Measurements from ENCODE around the gene KCNMA1. TPM values are rescaled to one million over a fixed set of nuclear protein-coding genes. Genes with fewer than 3 reads are reported as not detected.

Gene KCNMA1
- total RNA-seq, 4 donors from 2014 or later: 66.8 to 96.5 (median 78.9) TPM

GRCh38 chr10:77283326-77283725, 354.3 kb downstream of the KCNMA1 start:
- in situ Hi-C loops (cut with MboI; ENCODE audit: low sequenced_read_pairs in 4 of 4): no loop called here
- Histone ChIP-seq H3K4me3 (no peak overlapping the region), H3K27me3 (no peaks in the 10 kb centered on the region), H3K36me3 (no peaks in the 10 kb centered on the region), H3K27ac (no peak overlapping the region), H3K4me1 (peaks cover 30 to 34% of the 10 kb centered on the region in 2 donors), H3K9me3 (no peaks in the 10 kb centered on the region)
- DNase-seq (no peak), ATAC-seq (no peak)
- TF ChIP-seq, protein P1, sequence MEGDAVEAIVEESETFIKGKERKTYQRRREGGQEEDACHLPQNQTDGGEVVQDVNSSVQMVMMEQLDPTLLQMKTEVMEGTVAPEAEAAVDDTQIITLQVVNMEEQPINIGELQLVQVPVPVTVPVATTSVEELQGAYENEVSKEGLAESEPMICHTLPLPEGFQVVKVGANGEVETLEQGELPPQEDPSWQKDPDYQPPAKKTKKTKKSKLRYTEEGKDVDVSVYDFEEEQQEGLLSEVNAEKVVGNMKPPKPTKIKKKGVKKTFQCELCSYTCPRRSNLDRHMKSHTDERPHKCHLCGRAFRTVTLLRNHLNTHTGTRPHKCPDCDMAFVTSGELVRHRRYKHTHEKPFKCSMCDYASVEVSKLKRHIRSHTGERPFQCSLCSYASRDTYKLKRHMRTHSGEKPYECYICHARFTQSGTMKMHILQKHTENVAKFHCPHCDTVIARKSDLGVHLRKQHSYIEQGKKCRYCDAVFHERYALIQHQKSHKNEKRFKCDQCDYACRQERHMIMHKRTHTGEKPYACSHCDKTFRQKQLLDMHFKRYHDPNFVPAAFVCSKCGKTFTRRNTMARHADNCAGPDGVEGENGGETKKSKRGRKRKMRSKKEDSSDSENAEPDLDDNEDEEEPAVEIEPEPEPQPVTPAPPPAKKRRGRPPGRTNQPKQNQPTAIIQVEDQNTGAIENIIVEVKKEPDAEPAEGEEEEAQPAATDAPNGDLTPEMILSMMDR (IDR thresholded peaks at IDR 0.05 in 4 of 5, conservative IDR thresholded peaks at IDR 0.05 in 1 of 5): no peak
- TF ChIP-seq POLR2A (IDR thresholded peaks at IDR 0.05): no peak
- intact Hi-C loops (cut with DNase I; ENCODE audit: low total_unique reads): no loop called here

DNA sequence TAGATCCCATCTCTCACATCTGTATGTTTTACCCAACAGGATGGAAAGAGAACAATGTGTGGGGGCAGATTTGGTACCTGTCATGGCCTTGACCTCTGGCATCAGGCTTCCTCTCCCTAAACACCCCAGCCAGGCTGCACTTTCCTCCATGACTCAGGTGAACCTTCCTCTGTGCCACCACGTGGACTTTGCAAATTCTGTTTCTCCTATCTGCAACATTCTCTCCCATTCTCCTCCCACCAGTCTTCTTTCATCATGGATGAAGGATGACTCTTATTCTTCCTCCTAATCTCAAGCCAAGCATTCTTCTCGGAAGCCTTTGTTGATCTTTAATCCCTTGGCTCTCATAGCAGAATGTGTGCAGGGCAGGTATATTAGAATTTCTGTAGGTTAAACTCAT, 355.4 kb downstream of the KCNMA1 start:
- no peak overlapping the region for H3K27ac ChIP-seq
- H3K9me3 ChIP-seq: no peaks in the 10 kb centered on the region
- intact Hi-C loops (cut with DNase I; ENCODE audit: low total_unique reads): no loop called here
- H3K4me1 ChIP-seq: peaks cover 19 to 25% of the 10 kb centered on the region in 2 donors
- DNase-seq (no peak), ATAC-seq (no peak)
- H3K36me3 ChIP-seq: no peaks in the 10 kb centered on the region
- no peaks in the 10 kb centered on the region for H3K27me3 ChIP-seq
- TF ChIP-seq POLR2A (IDR thresholded peaks at IDR 0.05): no peak
- TF ChIP-seq, protein P1 (IDR thresholded peaks at IDR 0.05 in 4 of 5, conservative IDR thresholded peaks at IDR 0.05 in 1 of 5): no peak
- no peak overlapping the region for H3K4me3 ChIP-seq
- in situ Hi-C loops (cut with MboI; ENCODE audit: low sequenced_read_pairs in 4 of 4): no loop called here

DNA sequence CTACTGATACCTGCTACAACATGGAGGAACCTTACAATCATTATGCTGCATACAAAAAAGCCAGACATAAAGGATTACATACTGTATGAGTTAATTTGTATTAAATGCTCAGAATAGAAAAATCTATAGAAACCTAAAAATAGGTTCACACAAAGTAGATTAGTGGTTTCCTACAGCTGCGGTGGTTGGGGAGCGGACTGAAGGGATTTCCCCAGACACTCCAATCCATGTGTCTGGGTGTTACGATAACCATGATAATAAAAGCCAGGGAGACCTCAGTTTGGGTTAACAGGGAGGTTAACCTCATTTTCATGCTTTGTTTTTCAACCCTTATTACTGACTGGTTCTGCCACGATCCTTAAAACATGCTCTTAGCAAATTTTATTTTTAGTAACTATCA, 355.9 kb downstream of the KCNMA1 start:
- in situ Hi-C loops (cut with MboI; ENCODE audit: low sequenced_read_pairs in 4 of 4) (no loop called here), intact Hi-C loops (cut with DNase I; ENCODE audit: low total_unique reads) (no loop called here)
- Histone ChIP-seq H3K4me3 (no peak overlapping the region), H3K27me3 (no peaks in the 10 kb centered on the region), H3K9me3 (no peaks in the 10 kb centered on the region), H3K36me3 (no peaks in the 10 kb centered on the region), H3K4me1 (peaks cover 14 to 20% of the 10 kb centered on the region in 2 donors), H3K27ac (no peak overlapping the region)
- ATAC-seq (no peak), DNase-seq (no peak)
- TF ChIP-seq POLR2A (IDR thresholded peaks at IDR 0.05): no peak
- TF ChIP-seq, protein P1 (IDR thresholded peaks at IDR 0.05 in 4 of 5, conservative IDR thresholded peaks at IDR 0.05 in 1 of 5): no peak

- Histone ChIP-seq H3K36me3 (no peaks in the 10 kb centered on the region), H3K27ac (no peak overlapping the region), H3K4me3 (no peak overlapping the region), H3K9me3 (no peaks in the 10 kb centered on the region), H3K4me1 (peaks cover 8 to 9% of the 10 kb centered on the region in 2 donors), H3K27me3 (no peaks in the 10 kb centered on the region)
- intact Hi-C loops (cut with DNase I; ENCODE audit: low total_unique reads) (no loop called here), in situ Hi-C loops (cut with MboI; ENCODE audit: low sequenced_read_pairs in 4 of 4) (no loop called here)
- no peak for ATAC-seq
- DNase-seq: no peak
- no peak for TF ChIP-seq POLR2A (IDR thresholded peaks at IDR 0.05)
- TF ChIP-seq, protein P1 (IDR thresholded peaks at IDR 0.05 in 4 of 5, conservative IDR thresholded peaks at IDR 0.05 in 1 of 5): no peak
Measured at GRCh38 chr10:77279207-77279606, 358.4 kb downstream of the KCNMA1 start.
